NCI-H446 treated with DMSO at 0.1 percent for 48 hours (cell line): Measurements from ENCODE around the gene NYAP2.

ENCODE experiments used
- DNase-seq: peaks from one replicate; lab custom pipeline; 2025; lab: John Stamatoyannopoulos, UW

NYAP2 gene

DNA sequence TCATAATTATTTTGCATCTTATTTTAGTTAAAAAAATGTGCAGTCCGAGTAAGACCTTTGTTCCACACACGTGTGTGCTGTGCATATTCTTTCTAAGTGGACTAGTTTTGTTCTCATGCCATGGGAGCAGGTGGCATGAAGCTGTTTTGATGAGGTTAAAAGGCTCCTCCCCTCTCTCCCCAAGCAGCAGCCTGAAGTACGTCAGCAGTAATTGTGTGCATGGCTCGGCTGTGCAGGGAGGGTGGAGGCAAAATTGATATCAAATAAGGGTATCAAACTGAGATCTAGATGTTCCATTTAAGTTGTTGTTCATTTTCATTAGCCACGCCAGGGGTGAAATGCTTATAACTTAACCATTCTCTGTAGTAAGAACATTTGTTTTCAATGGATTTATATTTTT, at the start of gene NYAP2:
Gene NYAP2 (plus strand): TSS at position 207 of the 400 bp plus-strand sequence. CDS start 9,171 bp downstream, outside the sequence.
- DNase-seq: peak; percentile 81

DNA sequence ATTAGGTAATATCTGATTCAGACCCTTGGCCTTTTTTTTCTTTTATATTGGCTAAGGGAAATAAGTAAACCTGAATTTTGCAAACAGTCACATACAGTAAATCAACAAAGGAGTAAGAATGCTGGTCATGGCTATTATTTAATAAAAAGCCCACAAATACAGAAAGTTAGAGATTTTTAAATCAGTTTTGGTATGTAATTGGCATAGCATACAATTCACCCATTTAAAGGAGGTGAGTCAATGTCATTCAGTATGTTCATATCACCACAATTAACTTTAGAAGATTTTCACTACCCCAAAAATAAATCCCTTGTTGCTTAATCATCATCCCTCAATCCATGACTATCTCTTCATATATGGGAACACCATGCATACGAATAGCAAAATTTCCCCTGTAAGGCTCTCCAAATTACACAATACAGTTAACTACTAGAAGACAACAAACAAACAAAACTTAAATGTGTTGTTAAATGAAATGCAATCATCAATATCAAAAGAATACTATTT, 45.9 kb upstream of the NYAP2 start:
- DNase-seq: no peak

DNA sequence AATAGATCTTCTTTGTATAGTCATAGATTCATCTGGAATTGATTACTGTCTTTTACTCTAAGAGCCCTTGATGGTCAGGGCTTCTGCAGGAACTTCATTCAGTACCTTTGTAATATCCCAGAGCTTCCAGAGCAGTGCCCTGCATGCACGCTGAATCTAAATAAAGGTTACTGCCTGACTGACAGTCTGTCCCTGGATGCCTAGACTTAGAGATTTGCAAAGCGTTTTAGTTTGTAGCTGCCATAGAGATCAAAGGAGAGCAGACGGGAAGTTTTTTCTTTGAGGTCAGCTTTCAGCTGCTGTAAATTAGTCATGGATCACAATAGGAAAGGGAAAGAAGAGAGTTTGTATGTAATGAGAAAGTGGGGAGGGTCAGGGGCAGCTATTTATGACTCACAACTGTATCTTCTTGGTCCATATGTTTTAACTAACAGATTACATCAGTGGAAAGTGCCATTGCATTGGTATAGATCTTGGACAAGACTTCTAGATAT, 45.2 kb upstream of the NYAP2 start:
- DNase-seq: no peak

DNA sequence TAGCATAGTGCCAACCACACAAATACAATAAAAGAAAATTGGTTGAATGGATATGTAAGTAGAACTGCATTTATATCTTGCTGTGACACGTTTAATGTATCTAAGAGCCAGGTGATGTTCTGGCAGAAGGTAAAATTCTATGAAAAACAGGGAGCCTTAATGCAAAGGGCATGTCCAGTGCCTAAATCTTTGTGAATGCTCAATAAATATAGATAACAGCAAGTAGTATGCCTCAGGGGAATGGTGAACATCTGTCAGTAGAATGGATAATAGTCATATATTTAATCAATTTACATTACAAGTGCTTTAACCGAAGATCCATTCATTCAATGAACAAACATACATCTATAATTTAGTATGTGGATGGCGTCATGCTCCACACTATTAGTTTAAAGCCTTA, 43.7 kb upstream of the NYAP2 start:
- DNase-seq: no peak

DNA sequence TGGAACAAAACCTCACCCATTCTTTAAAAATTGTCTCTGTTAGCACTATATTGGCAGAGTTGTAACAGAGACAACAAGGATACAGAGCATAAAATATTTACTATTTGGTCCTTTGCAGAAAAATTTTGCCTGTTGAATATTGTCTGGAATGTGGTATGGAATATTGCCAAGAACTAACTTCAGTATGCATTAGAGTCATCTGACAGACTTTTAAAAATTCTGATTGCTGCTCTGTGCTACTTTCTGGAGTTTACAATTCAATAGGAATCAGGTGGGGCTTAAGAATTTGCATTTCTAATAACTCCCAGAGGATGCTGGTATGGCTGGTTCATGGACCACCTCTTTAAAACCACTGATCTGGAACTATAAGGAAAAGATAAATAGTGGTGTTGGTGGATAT, 32.8 kb upstream of the NYAP2 start:
- DNase-seq: no peak

DNA sequence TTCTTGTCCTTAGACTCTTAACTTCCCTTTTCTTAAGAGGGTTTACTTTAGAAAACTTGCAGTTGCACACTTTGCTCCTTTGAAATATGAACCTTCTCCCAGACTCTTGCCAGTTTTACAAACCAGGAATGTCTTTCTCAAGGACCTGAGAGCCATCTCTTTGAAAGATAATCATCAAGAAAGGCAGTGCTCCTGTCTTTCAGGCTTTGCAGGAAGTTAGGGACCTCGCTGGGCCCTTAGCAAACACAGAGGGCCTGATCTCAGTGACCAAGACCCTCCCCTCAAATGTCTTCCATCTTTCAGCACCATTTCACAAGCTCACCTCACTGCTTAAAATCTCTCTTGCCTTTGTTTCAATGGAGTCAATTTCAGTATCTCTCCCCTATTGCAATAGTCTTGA, 32.0 kb upstream of the NYAP2 start:
- DNase-seq: no peak

DNA sequence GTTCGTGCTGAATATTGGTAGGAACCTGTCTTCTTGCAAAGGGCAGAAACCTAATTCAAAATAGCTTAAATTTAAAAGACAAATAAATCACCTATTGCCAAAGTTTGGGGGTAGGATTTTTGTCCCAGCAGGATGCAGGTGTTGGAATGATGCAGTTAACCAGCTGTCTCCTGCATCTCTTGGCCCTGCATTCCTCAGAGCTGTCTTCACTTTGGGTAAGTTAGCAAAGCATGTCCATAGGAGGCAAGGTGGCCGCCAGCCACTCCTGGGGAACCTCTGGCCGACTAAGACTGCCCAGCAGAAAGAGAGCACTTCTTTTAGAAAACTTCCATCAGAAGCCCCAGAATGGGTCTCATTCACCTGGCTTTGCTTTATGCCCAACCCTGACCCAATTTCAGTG, 20.5 kb upstream of the NYAP2 start:
- no peak for DNase-seq

DNA sequence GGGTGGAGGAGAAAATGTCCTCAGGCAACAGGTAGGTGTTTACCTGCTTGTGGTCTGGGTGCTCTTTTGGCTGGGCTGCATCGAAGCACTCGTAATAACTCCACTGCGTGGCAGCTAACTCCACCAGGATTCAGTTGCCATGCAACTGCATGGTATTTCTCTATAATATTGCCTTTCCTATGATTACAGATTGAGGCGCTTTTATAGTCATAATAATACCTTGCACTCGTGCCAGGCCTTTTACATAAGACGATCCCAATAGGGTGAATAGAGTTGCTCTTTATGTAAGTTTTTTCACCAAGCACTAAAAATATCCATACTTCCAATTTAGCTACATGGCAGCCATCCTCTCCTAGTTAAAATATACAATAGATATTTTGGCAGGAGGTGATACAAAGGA, 19.7 kb upstream of the NYAP2 start:
- DNase-seq: no peak

DNA sequence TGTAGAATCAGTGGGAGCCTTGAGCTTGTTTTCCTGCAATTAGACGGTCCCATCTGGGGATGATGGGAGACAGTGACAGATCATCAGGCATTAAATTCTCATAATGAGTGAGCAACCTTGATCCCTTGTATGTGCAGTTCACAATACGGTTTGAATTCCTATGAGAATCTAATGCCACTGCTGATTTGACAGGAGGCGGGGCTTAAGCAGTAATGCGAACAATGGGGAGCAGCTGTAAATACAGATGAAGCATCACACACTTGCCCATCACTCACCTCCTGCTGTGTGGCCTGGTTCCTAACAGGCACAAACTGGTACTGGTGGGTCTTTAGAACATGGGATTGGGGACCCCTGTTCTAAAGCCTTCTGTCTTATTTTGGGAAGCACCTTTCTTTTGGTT, 17.9 kb upstream of the NYAP2 start:
- DNase-seq: no peak

DNA sequence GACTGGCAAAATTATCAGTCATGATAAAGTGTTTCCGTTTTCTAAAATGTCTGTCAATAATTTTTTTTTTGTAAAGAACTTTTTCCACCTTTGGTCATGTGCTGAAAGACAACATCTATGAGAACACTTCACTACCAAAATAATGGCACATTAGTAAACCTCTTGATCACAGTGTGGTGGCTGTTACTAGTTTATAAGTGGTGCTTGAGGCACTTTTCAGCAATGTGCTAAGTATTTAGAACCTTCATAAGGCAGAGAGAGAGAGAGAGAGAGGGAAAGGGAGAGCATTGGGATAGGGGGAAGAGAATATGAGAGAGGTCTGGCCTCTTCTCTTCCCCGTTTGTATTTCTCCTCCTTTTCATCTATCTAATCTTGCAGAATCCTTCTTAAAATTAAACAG, 1.1 kb upstream of the NYAP2 start:
- DNase-seq: no peak

DNA sequence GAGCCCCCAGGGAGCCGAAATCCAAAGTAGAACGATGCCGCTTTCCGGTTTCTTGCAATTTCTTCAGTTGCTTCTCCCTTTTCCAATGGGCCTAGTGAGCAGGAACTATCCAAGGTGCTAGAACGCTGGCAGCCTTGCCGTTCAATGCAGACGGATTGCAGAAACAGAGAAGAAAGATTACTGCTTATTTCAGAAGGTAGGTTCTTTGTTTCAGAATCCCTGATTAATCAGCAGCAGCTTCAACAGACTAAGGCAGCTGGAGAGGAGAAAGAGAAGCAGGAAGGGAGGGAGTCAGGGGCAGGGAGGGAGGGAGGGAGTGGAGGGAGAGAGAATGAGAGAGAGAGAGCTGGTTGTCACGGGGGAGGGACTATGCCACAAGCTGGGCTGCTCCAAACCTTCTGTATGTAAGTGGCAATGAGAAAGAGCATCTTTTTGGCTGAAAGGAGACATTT, 576 bp downstream of the NYAP2 start:
- DNase-seq: peak; percentile 65

DNA sequence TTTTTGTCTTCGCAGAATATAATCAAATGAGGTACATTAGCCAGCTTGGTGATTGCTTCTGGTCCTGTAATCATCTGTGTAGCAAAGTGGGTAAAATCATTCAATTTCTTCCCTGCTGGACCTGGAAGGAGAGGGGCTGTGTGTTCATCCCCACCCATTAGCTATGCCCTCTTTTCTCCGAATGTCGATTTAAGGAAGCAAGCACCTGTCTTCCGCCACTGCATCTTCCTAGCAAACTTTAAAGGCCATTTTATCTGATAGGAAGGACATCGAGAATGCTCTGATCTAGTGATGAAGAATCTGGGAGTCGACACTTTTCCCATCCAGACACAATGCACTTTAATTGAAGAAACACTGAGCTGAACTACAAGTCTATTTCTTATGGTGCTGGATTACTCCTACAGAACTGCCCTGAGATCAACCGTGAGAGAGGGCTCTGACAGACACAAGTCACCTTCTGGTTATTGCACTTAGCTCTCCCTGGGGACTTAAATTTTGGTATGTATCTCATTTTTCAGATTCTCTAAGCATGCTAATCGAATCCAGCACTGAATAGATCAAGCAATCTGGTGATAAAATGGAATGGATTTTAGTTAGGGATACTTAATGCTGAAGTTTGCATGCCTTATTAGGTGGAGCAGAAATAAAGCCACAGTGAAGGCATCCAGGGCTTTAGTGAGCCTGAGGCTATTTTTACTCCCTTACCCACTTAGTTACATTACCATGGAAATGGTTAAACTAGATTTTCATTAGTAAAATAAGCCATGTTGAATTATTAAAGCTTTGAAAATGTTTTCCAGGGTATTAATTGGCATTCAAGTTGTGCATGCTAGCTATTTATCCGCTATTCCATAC, 1.3 kb downstream of the NYAP2 start:
- DNase-seq: no peak

DNA sequence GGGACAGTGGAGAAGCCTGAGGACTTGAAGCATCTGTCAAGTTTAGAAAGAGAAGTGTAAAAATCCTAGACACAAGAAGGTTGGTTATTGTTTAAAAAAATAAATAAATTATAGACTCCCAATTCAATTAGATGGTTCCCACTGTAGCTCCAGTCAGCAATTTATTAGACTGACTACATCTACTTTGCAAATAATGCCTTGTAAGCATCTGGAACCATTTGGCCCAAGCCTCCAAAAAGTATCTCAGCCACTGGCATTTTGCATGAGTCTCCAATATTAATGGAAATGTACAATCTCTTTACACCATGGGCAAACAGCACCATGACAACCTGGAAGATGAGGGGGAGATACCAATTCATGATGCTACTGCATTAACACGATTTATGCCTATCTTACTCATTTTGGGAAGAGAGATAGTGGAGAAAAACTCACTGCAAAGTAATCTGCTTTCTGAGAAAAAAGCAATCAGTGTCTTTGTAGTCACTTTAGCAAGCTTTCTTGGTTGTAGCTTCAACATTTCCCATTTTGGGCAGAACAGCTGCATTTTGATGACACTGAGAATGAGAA, 2.8 kb downstream of the NYAP2 start:
- no peak for DNase-seq

DNA sequence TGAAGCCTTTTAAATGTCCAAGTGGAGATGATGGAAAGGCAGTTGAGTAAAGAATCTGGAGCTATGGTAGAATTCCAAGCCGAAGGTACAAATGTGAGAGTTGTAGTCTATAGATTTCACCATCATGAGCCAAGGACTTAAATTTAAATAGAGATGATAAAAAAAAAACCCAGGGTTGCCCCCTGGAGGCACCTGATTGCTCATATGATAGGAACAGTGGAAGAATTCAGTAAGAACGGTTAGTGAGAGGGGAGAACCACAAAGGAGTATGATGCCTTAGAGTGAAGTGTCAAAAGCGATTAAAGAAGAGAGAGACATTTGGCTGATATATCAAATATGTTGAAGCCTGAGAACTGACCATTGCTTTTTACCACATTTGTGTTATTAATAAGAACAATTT, 11.9 kb downstream of the NYAP2 start:
- DNase-seq: no peak

DNA sequence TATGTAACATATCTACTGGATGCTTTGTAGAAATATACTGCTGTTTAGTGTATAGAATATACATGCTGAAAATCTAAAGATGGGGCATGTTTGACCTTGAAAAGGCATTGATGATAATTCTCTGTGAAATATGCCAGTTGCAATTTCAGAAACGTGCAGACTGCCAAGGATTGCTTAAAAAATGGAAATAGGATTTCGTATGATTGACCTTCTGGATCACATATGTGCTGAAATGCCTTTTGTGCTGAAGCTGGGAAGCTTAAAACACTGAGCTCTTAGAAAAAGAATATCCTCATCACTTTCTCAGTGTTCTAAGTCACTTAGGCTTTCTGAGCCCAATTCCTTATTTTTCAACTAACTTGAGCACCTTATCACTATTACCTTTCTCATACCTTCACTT, 14.3 kb downstream of the NYAP2 start:
- DNase-seq: no peak

DNA sequence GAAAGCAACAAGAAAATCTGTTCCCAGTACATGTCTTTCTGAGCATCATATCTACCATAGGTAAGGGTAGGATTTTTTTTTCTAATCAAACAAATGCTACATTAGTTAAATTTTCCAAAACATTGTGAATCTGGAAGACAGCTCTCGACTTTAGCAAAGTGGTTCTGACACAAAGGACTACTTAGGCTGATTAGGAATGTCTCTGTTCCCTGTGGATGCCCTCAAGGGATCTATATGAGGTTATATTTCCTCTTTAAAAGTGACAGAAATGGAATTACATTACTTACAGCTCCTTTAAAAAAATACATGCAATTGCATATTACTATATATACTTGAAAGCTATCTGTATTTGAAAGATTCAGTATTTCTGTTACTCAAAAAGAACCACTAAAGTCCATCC, 15.4 kb downstream of the NYAP2 start:
- no peak for DNase-seq

DNA sequence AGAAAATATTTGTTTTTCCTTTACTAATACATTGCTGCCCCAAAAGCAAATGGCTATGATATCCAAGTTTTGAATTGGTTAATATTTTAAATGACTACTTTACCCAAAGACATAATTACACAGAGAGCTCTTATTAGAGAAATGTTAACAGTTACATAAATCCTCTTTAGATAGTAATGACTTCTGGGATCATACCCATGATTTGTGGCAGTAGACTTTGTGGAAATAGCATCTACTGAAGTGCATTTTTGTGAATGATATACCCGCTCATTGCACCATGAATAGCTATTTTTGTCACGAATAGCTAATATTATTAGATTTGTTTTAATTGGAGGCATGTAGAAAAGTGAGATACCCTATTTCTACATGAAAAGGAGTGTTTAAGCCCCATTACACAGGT, 15.8 kb downstream of the NYAP2 start:
- no peak for DNase-seq

DNA sequence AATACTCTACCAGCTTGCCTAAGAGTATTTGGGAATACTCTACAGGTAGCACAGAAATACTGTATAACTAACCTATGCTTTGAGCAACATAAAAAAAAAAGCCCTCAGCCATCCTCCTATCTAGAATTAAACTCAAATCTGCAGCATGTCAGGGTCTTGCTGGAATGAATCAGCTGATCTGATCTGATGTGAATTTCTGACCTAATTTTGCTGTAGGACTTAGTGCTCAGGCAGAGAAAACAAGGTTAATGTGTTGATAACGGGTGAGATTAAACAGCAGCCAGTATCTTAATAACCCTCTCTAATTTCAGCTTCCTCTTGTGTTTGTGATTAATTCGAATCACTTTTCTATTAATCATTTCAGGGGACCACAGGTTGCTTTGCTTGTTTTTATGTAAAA, 16.3 kb downstream of the NYAP2 start:
- no peak for DNase-seq

DNA sequence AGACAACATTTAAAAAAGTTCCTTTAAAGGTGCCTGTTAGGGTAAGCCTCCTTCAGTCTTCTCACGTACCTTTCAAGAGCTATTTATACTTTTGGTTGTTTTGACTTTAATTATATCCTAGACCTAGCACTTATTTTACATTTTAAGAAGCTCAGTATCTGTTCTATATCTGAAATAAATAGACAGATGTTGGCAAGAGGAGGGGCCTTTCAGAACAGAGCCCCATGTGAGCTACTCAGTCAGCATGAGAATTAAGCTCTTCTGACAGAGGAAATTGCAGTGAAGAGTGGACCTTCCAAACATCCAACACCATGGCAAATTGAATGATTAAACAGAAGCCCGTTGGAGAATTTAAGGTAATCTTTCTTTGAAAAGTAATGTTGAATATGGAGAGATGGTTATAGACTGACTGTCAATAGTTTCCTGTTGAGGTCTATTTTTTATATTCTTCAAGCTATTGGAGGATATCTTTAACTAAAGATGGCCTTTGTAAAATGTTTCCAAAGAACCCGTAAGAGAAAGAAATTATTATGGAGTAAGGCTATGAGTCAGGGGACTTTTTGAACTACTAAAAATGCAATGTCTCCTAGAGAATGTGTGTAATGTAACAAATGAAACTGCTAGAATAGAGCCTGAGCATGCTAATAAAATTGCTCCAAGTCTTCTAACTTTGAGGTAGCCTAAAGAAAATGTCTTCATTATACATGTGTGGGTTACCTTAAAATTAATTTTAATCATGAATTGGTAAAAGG, 17.3 kb downstream of the NYAP2 start:
- DNase-seq: no peak

DNA sequence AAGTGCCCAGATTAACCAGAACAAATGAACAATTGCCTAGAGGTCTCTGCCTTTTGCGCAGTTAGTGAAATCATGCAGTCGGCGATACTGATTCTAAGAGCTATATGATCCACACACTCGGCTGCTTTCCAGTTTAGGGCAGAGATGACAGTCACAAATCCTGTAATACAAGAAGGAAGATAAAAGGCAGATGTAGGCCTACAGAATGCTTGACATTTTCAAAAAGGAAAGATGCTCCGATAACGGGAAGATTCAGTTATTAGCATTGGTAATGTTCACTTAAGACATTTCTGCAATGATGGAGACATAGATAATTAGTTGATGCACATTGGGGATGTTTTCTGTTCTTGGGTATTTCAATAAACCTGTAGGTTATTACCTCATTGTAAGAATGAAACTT, 19.5 kb downstream of the NYAP2 start:
- no peak for DNase-seq

DNA sequence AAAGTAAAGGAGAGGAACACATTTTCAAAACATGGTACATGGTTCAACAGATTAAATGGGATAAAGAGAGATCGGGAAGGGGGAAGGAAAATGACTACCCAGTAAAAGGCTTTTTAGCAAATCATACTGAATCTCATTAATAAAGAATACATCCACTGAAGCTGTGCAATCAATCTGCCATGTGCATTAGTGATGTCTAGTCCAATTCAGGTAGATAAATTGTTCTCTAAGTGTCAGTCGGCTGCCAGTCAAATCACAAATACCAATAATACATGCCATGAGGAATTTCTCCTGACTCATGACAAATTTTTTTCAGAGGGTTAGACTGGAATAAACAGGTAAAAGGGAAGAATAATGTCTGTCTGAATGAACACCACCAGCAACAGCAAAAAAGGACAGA, 22.6 kb downstream of the NYAP2 start:
- no peak for DNase-seq

DNA sequence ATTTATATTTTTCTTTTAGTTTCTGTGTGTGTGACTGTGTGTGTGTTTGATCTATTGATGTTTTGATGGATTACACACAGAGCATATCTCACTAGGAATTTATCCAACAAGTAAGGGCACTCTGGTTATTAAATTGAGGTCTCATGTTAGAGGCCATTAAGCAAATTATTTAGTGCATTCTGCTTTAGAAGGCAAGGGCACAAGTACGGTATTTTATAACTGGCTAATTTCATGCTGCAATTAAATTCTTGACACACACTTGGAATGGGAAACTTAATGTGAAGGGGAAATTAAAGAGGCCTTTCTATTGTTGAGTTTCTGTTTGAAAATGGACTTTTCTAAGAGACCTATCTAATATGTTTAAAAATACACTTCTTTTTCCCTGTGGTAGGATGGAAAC, 25.8 kb downstream of the NYAP2 start:
- DNase-seq: no peak

DNA sequence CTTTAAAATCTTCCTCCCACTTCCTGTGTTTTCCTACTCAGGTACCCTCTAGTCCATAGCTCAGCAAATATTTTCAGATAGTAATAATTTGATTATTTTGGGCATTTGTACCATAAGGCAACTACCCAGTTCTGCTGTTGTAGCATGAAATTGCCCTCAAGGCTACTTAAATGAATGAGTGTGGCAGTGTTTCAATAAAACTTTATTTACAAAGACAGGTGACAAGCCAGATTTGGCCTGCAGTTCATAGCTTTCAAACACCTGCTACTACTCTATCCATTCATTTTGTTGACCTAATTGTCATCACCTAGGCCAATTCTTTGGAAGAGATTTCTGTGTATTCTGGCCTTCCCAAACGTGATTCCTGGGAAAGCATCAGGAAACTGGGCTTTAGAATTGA, 28.9 kb downstream of the NYAP2 start:
- DNase-seq: no peak
